ENCODE results near the gene PCNX2.

PCNX2 gene

DNA sequence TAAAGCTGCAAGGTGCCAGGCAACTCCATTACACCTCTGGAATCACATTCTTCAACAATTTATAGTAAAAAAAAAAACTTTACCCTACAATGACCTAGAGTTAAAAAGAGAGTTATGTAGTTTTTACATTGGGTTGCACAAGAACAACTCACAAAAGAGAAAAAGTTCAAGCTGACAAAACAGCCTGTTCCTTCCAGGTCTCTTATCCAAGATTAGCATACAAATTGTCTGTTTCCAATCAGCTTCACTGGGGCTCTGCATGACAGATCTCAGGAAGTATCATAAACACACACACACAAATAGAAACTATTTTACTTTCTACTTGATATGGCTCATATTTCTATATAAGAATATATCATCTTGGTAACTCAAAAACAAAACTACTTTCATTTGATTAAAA, 154.6 kb downstream of the PCNX2 start:
- TF ChIP-seq, protein P1, sequence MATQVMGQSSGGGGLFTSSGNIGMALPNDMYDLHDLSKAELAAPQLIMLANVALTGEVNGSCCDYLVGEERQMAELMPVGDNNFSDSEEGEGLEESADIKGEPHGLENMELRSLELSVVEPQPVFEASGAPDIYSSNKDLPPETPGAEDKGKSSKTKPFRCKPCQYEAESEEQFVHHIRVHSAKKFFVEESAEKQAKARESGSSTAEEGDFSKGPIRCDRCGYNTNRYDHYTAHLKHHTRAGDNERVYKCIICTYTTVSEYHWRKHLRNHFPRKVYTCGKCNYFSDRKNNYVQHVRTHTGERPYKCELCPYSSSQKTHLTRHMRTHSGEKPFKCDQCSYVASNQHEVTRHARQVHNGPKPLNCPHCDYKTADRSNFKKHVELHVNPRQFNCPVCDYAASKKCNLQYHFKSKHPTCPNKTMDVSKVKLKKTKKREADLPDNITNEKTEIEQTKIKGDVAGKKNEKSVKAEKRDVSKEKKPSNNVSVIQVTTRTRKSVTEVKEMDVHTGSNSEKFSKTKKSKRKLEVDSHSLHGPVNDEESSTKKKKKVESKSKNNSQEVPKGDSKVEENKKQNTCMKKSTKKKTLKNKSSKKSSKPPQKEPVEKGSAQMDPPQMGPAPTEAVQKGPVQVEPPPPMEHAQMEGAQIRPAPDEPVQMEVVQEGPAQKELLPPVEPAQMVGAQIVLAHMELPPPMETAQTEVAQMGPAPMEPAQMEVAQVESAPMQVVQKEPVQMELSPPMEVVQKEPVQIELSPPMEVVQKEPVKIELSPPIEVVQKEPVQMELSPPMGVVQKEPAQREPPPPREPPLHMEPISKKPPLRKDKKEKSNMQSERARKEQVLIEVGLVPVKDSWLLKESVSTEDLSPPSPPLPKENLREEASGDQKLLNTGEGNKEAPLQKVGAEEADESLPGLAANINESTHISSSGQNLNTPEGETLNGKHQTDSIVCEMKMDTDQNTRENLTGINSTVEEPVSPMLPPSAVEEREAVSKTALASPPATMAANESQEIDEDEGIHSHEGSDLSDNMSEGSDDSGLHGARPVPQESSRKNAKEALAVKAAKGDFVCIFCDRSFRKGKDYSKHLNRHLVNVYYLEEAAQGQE (IDR thresholded peaks at IDR 0.05; ENCODE audit: low read depth): no peak
- no peak for TF ChIP-seq CREB1 (IDR thresholded peaks at IDR 0.05; ENCODE audit: low read depth)
- no peak for TF ChIP-seq TAF1 (IDR thresholded peaks at IDR 0.05; ENCODE audit: low read depth)
- no peak for TF ChIP-seq EP300 (IDR thresholded peaks at IDR 0.05; ENCODE audit: borderline replicate concordance)
- no peak for TF ChIP-seq FOXM1 (IDR thresholded peaks at IDR 0.05; ENCODE audit: borderline replicate concordance, low read depth)

DNA sequence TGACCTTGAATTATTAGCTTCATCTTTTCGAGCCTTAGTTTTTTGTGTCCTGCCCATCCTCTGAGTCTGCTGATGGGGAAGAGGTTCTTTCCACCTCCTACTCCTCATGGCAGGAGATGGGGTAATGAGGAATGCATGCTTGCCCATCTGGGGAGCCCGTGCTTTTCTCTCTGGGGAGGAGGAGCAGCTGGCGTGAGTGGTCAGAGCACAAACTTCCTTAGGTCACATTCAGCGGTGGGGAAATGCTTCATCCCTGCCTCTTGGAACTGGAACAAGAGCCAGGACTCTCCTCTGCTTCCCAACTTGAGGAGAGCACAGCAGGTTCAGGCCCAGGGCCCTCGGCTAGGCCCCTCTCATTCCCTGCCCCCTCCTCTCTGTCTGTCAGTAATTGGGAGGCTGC, 155.0 kb downstream of the PCNX2 start:
- TF ChIP-seq, protein P2, sequence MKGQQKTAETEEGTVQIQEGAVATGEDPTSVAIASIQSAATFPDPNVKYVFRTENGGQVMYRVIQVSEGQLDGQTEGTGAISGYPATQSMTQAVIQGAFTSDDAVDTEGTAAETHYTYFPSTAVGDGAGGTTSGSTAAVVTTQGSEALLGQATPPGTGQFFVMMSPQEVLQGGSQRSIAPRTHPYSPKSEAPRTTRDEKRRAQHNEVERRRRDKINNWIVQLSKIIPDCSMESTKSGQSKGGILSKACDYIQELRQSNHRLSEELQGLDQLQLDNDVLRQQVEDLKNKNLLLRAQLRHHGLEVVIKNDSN (IDR thresholded peaks at IDR 0.05): no peak
- no peak for TF ChIP-seq CREB1 (IDR thresholded peaks at IDR 0.05; ENCODE audit: low read depth)
- no peak for TF ChIP-seq RAD21 (IDR thresholded peaks at IDR 0.05; ENCODE audit: low read depth)
- TF ChIP-seq EP300 (IDR thresholded peaks at IDR 0.05; ENCODE audit: borderline replicate concordance): no peak
- TF ChIP-seq, protein P1 (IDR thresholded peaks at IDR 0.05; ENCODE audit: low read depth): no peak
- TF ChIP-seq TEAD4 (IDR thresholded peaks at IDR 0.05): no peak
- TF ChIP-seq ZBTB7A (IDR thresholded peaks at IDR 0.05; ENCODE audit: low read depth): no peak
- no peak for TF ChIP-seq TCF12 (IDR thresholded peaks at IDR 0.05; ENCODE audit: low read depth)
- TF ChIP-seq TAF1 (IDR thresholded peaks at IDR 0.05; ENCODE audit: low read depth): no peak
- TF ChIP-seq, protein P3, sequence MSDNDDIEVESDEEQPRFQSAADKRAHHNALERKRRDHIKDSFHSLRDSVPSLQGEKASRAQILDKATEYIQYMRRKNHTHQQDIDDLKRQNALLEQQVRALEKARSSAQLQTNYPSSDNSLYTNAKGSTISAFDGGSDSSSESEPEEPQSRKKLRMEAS (IDR thresholded peaks at IDR 0.05): no peak
- TF ChIP-seq FOXM1 (IDR thresholded peaks at IDR 0.05; ENCODE audit: borderline replicate concordance, low read depth): no peak
- TF ChIP-seq CEBPB (IDR thresholded peaks at IDR 0.05): no peak
- TF ChIP-seq YY1 (IDR thresholded peaks at IDR 0.05; ENCODE audit: low read depth): no peak
- TF ChIP-seq NFIC (IDR thresholded peaks at IDR 0.05): no peak
- TF ChIP-seq EGR1 (IDR thresholded peaks at IDR 0.05): no peak

DNA sequence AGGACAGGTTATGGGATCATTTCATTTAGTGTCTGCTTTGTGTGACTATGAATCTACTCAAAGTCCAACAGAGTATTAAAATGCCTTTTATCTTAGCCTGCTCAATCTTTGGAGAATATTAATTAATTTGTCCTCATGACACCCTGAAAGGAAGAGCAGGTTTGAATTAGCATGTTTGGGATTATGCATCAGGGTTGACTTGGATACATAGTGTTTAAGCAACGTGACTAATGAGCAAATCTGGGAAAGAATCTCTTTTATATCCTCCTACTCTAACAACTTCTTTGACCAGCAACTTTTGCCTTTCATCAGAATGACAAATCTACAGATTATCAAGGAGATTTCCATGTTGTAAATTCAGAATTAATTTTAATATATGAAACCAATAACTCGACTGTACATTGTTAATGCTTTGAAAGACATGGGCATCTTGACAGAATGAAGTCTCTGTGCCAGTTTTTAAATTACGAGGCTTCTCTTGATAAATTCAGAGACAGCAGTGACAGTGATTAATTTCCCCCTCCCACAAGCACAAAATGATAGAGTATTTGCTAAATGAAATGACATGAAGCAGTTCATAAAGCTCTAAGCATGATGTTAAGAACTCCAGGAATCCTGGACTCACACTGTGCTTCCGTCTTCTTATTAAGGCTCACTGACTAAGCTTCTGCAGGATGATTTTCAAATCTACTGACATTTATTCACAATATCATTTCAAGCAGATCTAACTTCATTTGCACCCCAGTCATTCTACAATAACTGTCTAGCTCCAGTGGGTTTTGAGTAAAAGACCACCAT, 156.5 kb downstream of the PCNX2 start:
- no peak for TF ChIP-seq EGR1 (IDR thresholded peaks at IDR 0.05)
- TF ChIP-seq ZBTB7A (IDR thresholded peaks at IDR 0.05; ENCODE audit: low read depth): no peak
- no peak for TF ChIP-seq CEBPB (IDR thresholded peaks at IDR 0.05)
- TF ChIP-seq TAF1 (IDR thresholded peaks at IDR 0.05; ENCODE audit: low read depth): no peak
- TF ChIP-seq NFIC (IDR thresholded peaks at IDR 0.05): no peak
- TF ChIP-seq, protein P2 (IDR thresholded peaks at IDR 0.05): no peak
- TF ChIP-seq, protein P3 (IDR thresholded peaks at IDR 0.05): no peak
- TF ChIP-seq CREB1 (IDR thresholded peaks at IDR 0.05; ENCODE audit: low read depth): no peak
- TF ChIP-seq RAD21 (IDR thresholded peaks at IDR 0.05; ENCODE audit: low read depth): no peak
- TF ChIP-seq TEAD4 (IDR thresholded peaks at IDR 0.05): no peak
- no peak for TF ChIP-seq YY1 (IDR thresholded peaks at IDR 0.05; ENCODE audit: low read depth)
- TF ChIP-seq FOXM1 (IDR thresholded peaks at IDR 0.05; ENCODE audit: borderline replicate concordance, low read depth): no peak
- TF ChIP-seq, protein P1 (IDR thresholded peaks at IDR 0.05; ENCODE audit: low read depth): no peak
- TF ChIP-seq EP300 (IDR thresholded peaks at IDR 0.05; ENCODE audit: borderline replicate concordance): no peak
- no peak for TF ChIP-seq TCF12 (IDR thresholded peaks at IDR 0.05; ENCODE audit: low read depth)

DNA sequence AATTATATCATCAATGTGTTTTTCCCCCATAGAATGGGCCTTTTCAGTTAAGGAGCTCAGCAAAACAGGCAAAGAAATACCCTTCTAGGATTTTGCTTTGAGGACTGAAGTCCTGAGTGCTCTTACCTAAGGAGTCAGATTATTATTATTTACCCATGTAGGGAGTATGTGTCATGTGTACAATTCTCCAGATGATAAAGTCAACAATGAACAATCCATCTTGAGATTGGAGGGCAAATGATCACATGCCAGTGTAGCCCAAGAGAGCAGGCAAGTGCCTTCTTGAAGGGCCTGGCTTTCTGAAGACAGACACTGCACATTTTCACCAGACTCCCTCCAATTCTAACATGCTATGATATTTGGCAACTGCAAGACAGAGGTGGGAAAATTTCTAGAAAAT, 159.7 kb downstream of the PCNX2 start:
- TF ChIP-seq NFIC (IDR thresholded peaks at IDR 0.05) (no peak), FOXM1 (IDR thresholded peaks at IDR 0.05; ENCODE audit: borderline replicate concordance, low read depth) (no peak), EP300 (IDR thresholded peaks at IDR 0.05; ENCODE audit: borderline replicate concordance) (no peak), ZBTB7A (IDR thresholded peaks at IDR 0.05; ENCODE audit: low read depth) (no peak), CREB1 (IDR thresholded peaks at IDR 0.05; ENCODE audit: low read depth) (no peak)
- TF ChIP-seq, protein P1 (IDR thresholded peaks at IDR 0.05; ENCODE audit: low read depth): no peak
